ENCODE data around the gene DCAF12L1.
A peak's percentile ranks its signal among the peaks of the same experiment; 100 is the strongest.

Gene DCAF12L1

GRCh38 chrX:126552313-126553022, at the start of gene DCAF12L1:
Gene DCAF12L1 (minus strand): TSS chrX:126552814. CDS start chrX:126552608, 206 bp downstream.
- FAIRE-seq (no peak), DNase-seq (ENCODE audit: insufficient read length, low spot score) (no peak)

DNA sequence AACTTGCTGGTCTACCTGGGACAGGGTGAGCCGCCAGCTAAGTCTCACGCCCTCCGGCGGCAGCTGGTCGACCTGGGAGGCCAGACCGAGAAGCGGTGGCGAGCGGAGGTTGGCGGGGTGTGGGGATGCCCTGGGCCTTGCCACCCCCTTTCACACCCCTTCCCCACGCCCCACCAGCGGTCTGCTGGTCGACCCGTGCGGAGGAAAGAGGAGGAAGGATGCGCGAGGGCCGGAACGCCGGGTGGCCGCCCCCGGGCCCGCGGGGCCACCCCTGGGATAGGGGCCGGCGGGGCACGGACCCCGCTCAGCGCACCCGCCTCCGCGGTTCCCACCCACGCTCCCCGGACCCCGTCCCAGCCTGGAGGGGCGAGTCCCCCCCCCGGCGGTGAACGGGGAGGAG, 28.3 kb upstream of the DCAF12L1 start:
- peak; percentile 100 for FAIRE-seq

GRCh38 chrX:126575911-126576310, 23.3 kb upstream of the DCAF12L1 start:
- FAIRE-seq = no peak
- no peak for DNase-seq (ENCODE audit: insufficient read length, low spot score)

More for the DNA sequence above, 28.3 kb upstream of the DCAF12L1 start:
- DNase-seq (ENCODE audit: insufficient read length, low spot score) = no peak

GRCh38 chrX:126557151-126557550, 4.5 kb upstream of the DCAF12L1 start:
- FAIRE-seq (no peak), DNase-seq (ENCODE audit: insufficient read length, low spot score) (no peak)

- DNase-seq (ENCODE audit: insufficient read length, low spot score) = no peak
- no peak for FAIRE-seq
Observed at GRCh38 chrX:126551725-126552312, 795 bp downstream of the DCAF12L1 start.

- no peak for DNase-seq (ENCODE audit: insufficient read length, low spot score)
- FAIRE-seq = no peak
Observed at GRCh38 chrX:126551306-126551705, 1.3 kb downstream of the DCAF12L1 start.

DNA sequence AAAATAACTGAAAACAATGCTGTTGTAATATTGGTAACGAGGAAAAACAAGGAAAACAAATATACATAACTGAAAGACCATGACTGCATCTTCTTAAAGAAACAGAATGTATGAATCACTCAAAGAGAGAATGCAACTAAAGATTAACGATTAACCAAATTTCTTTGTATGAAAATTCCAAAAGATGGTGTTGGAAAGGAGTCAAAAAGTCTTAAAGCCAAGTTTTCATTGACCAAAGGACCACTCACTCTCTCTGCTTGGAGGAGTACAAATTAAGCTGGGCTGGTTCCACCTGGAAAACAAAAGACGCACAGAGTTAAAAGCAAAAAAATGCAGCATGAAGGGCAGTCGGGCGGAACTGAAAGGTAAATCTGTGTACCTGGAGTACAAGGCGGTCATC, 1.8 kb downstream of the DCAF12L1 start:
- DNase-seq (ENCODE audit: insufficient read length, low spot score) (no peak), FAIRE-seq (no peak)

DNA sequence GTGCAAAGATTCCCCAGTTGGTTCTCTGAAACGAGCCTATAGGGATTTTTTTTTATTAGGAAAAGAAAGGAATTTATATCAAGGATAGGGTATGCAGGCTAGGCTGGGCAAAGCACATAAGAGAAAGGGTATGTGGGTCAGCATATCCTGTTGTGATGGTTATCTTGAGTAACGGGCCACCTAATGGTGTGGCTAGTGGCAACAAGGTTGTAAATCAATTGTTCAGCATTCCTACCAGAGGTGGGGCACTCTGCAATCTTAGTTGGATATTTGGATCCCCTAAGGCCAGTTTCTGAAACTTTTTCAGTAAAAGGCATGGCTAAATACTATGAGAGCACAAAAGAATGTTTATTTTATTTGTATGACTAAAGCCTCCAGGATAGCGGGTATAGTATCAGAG, 42.7 kb downstream of the DCAF12L1 start:
- FAIRE-seq = no peak
- no peak for DNase-seq (ENCODE audit: insufficient read length, low spot score)

Data from HTR-8/SVneo (cell line).